HL-60 (cell line): Measurements from ENCODE around the gene NCOA3.

ENCODE experiments used
- CTCF ChIP-seq: IDR thresholded peaks from one replicate; pipeline ENCODE4 v1.5.1; 2011; ENCODE audit warnings: low read length, control low read depth, inconsistent platforms; ENCODE audit not compliant: insufficient read depth
- GABPA ChIP-seq: IDR thresholded peaks from 2 replicates; pipeline ENCODE4 v1.6.1; 2012; ENCODE audit warnings: low read depth
- SPI1 ChIP-seq: IDR thresholded peaks from 2 replicates; pipeline ENCODE4 v1.6.1; 2012; ENCODE audit warnings: low read depth, mild to moderate bottlenecking, borderline replicate concordance

- no peak for TF ChIP-seq GABPA
- TF ChIP-seq CTCF, result no peak
- TF ChIP-seq SPI1, result no peak
Observed at GRCh38 chr20:47672886-47673670, 171.4 kb downstream of the NCOA3 start.
